Gastrocnemius medialis (tissue), 4 donors: ENCODE data around the gene CER1. TPM values are rescaled to one million over a fixed set of nuclear protein-coding genes. Genes with fewer than 3 reads are reported as not detected.

Experiments used
- ATAC-seq, 2 donors: fragments of 150-250 bp; one replicate each; pipeline ENCODE4 v1.9.1; 2016
- DNase-seq, 2 donors: peaks; one replicate each; pipeline ENCODE4 v3.0.0-alpha.2; 2019
- H3K27ac ChIP-seq, 4 donors: fragments of 200-600 bp; sonication (generic); 1 replicate in 1 of 4; 2 replicates in 3 of 4; pipeline ENCODE4 v1.5.1; 2016 to 2018; ENCODE audit warnings: mild to moderate bottlenecking in 2 of 4, moderate library complexity in 1 of 4
- H3K27me3 ChIP-seq, 3 donors: fragments of 200-600 bp; sonication (generic) in 2 of 3; 1 replicate in 1 of 3; 2 replicates in 2 of 3; pipeline versions ENCODE4 v1.5.1 to v1.6.0; 2016 to 2019; ENCODE audit warnings: mild to moderate bottlenecking in 1 of 3, moderate library complexity in 1 of 3
- H3K36me3 ChIP-seq, 2 donors: fragments of 200-600 bp; sonication (generic) in 1 of 2; one replicate each; pipeline ENCODE4 v1.5.1; 2017 to 2018
- H3K4me1 ChIP-seq, 2 donors: fragments of 200-600 bp; sonication (generic) in 1 of 2; one replicate each; pipeline ENCODE4 v1.5.1; 2016 to 2017; ENCODE audit warnings: mild to moderate bottlenecking in 2 of 2
- H3K4me3 ChIP-seq, 4 donors: fragments of 200-600 bp; sonication (generic) in 3 of 4; 1 replicate in 1 of 4; 2 replicates in 3 of 4; pipeline ENCODE4 v1.5.1; 2016 to 2019; ENCODE audit warnings: mild to moderate bottlenecking in 2 of 4
- H3K9me3 ChIP-seq, 3 donors: fragments of 200-600 bp; sonication (generic) in 2 of 3; 1 replicate in 1 of 3; 2 replicates in 2 of 3; pipeline ENCODE4 v1.5.1; 2016 to 2019
- POLR2A ChIP-seq, 2 donors: fragments of 450-650 bp; IDR thresholded peaks; one replicate each; pipeline ENCODE4 v1.6.1; 2017; ENCODE audit warnings: antibody characterized with exemption in 2 of 2, mild to moderate bottlenecking in 2 of 2, moderate library complexity in 2 of 2
- in situ Hi-C, 4 donors: fragments of 200-750 bp; cut with MboI; loops; one replicate each; pipeline versions ENCODE4 v1.15.0 to v1.8.0; 2017; ENCODE audit warnings: low sequenced_read_pairs in 4 of 4
- intact Hi-C: fragments of 100-400 bp; cut with DNase I; formaldehyde crosslinking; loops from one replicate; pipeline ENCODE4 v1.15.1; 2023; ENCODE audit warnings: low total_unique reads
- total RNA-seq, 4 donors: library from RNA; depleted of rRNA; stranded (reverse); fragments of >200 nt; gene quantifications; one replicate each; pipeline versions ENCODE4 v1.1.0 to v1.2.3, GENCODE V29; 2016
- TF ChIP-seq, protein P1 (sequence below), 5 experiments: fragments of 450-650 bp in 3 of 5; fragments of 200-600 bp in 2 of 5; sonication (generic) in 2 of 5; IDR thresholded peaks in 4 of 5; conservative IDR thresholded peaks in 1 of 5; 1 replicate in 4 of 5; 2 replicates in 1 of 5; pipeline ENCODE4 v1.5.1; 2016 to 2019; ENCODE audit warnings: antibody characterized with exemption in 5 of 5, mild to moderate bottlenecking in 3 of 5, moderate library complexity in 3 of 5

CER1 gene
- total RNA-seq, 4 donors from 2014 or later: not detected

GRCh38 chr9:14730461-14730898, 7.9 kb upstream of the CER1 start:
- in situ Hi-C loops (no loop called here), intact Hi-C loops (no loop called here)
- Histone ChIP-seq H3K4me1 (no peaks in the 10 kb centered on the region), H3K27ac (no peak overlapping the region), H3K9me3 (no peaks in the 10 kb centered on the region), H3K27me3 (no peaks in the 10 kb centered on the region), H3K36me3 (no peaks in the 10 kb centered on the region), H3K4me3 (no peak overlapping the region)
- no peak for ATAC-seq
- no peak for DNase-seq
- TF ChIP-seq POLR2A (IDR thresholded peaks at IDR 0.05): no peak

DNA sequence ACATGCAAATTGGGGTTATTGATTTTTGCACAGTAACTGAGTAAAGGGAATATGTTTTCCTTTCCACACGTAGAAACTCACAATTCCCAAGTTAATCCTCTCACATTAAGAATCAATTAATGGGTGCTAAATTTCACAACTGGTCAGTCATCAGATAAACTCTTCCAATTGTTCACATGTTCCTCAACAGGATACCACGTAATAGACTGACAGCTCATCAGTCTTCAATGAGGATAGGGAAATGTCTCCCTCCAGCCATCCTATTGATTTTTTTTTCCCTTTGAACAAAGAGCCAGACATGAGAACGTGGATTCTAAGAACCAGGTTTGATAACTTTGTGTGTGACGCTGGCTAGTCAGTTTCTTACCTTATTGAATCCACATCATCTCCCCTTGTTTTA, 768 bp upstream of the CER1 start:
- intact Hi-C loops (no loop called here), in situ Hi-C loops (no loop called here)
- Histone ChIP-seq H3K27me3 (no peaks in the 10 kb centered on the region), H3K4me3 (no peak overlapping the region), H3K36me3 (no peaks in the 10 kb centered on the region), H3K9me3 (no peaks in the 10 kb centered on the region), H3K4me1 (no peaks in the 10 kb centered on the region), H3K27ac (no peak overlapping the region)
- DNase-seq (no peak), ATAC-seq (no peak)
- TF ChIP-seq POLR2A (IDR thresholded peaks at IDR 0.05): no peak
- TF ChIP-seq, protein P1, sequence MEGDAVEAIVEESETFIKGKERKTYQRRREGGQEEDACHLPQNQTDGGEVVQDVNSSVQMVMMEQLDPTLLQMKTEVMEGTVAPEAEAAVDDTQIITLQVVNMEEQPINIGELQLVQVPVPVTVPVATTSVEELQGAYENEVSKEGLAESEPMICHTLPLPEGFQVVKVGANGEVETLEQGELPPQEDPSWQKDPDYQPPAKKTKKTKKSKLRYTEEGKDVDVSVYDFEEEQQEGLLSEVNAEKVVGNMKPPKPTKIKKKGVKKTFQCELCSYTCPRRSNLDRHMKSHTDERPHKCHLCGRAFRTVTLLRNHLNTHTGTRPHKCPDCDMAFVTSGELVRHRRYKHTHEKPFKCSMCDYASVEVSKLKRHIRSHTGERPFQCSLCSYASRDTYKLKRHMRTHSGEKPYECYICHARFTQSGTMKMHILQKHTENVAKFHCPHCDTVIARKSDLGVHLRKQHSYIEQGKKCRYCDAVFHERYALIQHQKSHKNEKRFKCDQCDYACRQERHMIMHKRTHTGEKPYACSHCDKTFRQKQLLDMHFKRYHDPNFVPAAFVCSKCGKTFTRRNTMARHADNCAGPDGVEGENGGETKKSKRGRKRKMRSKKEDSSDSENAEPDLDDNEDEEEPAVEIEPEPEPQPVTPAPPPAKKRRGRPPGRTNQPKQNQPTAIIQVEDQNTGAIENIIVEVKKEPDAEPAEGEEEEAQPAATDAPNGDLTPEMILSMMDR (IDR thresholded peaks at IDR 0.05 in 4 of 5, conservative IDR thresholded peaks at IDR 0.05 in 1 of 5): no peak

DNA sequence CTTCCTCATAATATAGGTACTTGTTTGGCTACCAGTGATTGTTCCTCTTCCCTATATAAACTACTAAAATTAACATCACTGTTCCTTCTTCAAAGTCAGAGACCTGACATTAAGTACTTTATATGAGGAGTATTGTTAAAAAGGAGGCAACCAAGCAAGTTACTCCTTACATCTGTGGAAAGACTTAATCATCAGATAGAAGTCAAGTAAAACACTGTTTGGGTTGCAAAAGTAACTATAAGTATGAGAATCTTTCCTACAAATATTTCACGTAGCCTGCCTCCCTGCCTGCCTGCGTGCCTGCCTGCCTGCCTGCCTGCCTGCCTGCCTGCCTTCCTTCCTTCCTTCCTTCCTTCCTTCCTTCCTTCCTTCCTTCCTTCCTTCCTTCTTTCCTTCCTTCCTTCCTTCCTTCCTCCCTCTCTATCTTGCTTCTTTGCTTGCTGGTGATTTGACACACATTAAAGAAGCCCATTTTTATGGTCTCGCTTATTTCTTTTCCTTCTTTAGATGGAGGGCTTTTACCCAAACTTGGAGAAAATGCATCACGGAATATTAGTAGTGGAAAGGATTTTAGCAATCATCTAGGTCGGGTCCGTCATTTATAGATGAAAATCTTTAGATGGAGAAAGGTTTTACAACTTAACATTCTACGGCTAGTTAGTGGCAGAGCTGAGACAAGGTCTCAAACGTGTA, 3.2 kb downstream of the CER1 start:
- Histone ChIP-seq H3K4me1 (no peaks in the 10 kb centered on the region), H3K36me3 (no peaks in the 10 kb centered on the region), H3K9me3 (no peaks in the 10 kb centered on the region), H3K27me3 (no peaks in the 10 kb centered on the region), H3K27ac (no peak overlapping the region), H3K4me3 (no peak overlapping the region)
- intact Hi-C loops: no loop called here
- in situ Hi-C loops: no loop called here
- ATAC-seq (no peak), DNase-seq (no peak)
- TF ChIP-seq, protein P1 (IDR thresholded peaks at IDR 0.05 in 4 of 5, conservative IDR thresholded peaks at IDR 0.05 in 1 of 5): no peak
- no peak for TF ChIP-seq POLR2A (IDR thresholded peaks at IDR 0.05)

GRCh38 chr9:14715102-14715501, 7.4 kb downstream of the CER1 start:
- ATAC-seq (no peak), DNase-seq (no peak)
- TF ChIP-seq, protein P1 (IDR thresholded peaks at IDR 0.05 in 4 of 5, conservative IDR thresholded peaks at IDR 0.05 in 1 of 5): no peak
- TF ChIP-seq POLR2A (IDR thresholded peaks at IDR 0.05): no peak
- H3K9me3 ChIP-seq: no peaks in the 10 kb centered on the region
- in situ Hi-C loops (no loop called here), intact Hi-C loops (no loop called here)
- H3K4me1 ChIP-seq: no peaks in the 10 kb centered on the region
- no peak overlapping the region for H3K4me3 ChIP-seq
- H3K36me3 ChIP-seq: no peaks in the 10 kb centered on the region
- no peak overlapping the region for H3K27ac ChIP-seq
- no peaks in the 10 kb centered on the region for H3K27me3 ChIP-seq

DNA sequence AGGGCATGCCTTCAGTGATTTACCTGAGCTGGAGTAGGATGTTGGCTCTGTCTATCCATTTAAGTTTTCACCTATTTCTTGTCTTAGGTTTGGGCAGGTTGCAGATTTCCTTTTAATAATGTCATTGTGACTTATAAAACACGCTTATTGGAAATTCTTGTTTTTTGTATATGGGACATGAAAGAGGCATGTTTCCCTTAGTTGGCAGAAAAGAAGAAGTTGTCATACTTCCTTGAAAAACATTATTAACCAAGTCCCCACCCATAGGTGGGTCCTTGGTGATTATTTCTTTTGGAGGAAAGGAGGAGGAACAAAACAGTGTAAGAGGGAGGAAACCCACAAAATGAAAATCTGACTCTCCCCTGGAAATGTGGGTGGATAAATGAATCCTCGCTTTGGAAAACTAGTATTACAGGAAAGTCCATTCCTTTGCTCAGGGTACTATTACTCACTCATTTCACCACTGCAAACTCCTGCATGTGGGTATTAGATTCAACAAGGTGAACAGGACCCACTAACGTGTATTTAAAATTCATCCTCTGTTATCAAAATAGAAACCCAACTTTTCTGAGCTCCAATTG, 9.3 kb downstream of the CER1 start:
- no peaks in the 10 kb centered on the region for H3K4me1 ChIP-seq
- ATAC-seq (no peak), DNase-seq (no peak)
- no peak overlapping the region for H3K27ac ChIP-seq
- TF ChIP-seq, protein P1 (IDR thresholded peaks at IDR 0.05 in 4 of 5, conservative IDR thresholded peaks at IDR 0.05 in 1 of 5): no peak
- TF ChIP-seq POLR2A (IDR thresholded peaks at IDR 0.05): no peak
- no peak overlapping the region for H3K4me3 ChIP-seq
- H3K36me3 ChIP-seq: no peaks in the 10 kb centered on the region
- in situ Hi-C loops (no loop called here), intact Hi-C loops (no loop called here)
- no peaks in the 10 kb centered on the region for H3K9me3 ChIP-seq
- no peaks in the 10 kb centered on the region for H3K27me3 ChIP-seq
